Endothelial cell of umbilical vein (primary cell): ENCODE measurements around the gene PDHB. TPM values are rescaled to one million over a fixed set of nuclear protein-coding genes. Genes with fewer than 3 reads are reported as not detected.

Experiments used
- BruUV-seq: library from RNA; stranded (reverse); fragments of 400-500 nt; replicated peaks from 2 replicates; lab custom pipeline; 2021; lab: Mats Ljungman, UMichigan
- CTCF ChIA-PET: fragments of 300-600, 350-600 bp; sonication (Branson Sonifier 250); formaldehyde crosslinking; loops from one replicate; lab custom pipeline; 2021; ENCODE audit warnings: antibody characterized with exemption, inconsistent platforms; lab: Charles Lee
- POLR2A ChIA-PET: fragments of 300-600, 350-600 bp; sonication (Branson Sonifier 250); formaldehyde crosslinking; loops from one replicate; lab custom pipeline; 2021; ENCODE audit warnings: antibody characterized with exemption, inconsistent platforms; lab: Charles Lee
- DNase-seq: peaks from one replicate; pipeline ENCODE4 v3.0.0-alpha.2; 2011; ENCODE audit warnings: low read depth, low spot score
- FAIRE-seq: peaks from 2 replicates; lab custom pipeline; 2011; peaks lifted over from hg19 to GRCh38; lab: Jason Lieb, UNC
- H2AFZ ChIP-seq: 2 replicates; pipeline ENCODE4 v1.6.0; 2012; ENCODE audit warnings: low read depth, low read length, control low read depth, inconsistent platforms
- H3K27ac ChIP-seq: 2 replicates; pipeline ENCODE4 v1.5.1; 2011; ENCODE audit warnings: low read depth, mild to moderate bottlenecking, control low read depth, low read length, moderate library complexity; ENCODE audit not compliant: insufficient read depth
- H3K27me3 ChIP-seq, 2 experiments: 2 replicates each; pipeline versions ENCODE4 v1.6.0 to v1.6.1; 2011; ENCODE audit warnings: low read length in 2 of 2, mixed read lengths in 1 of 2; ENCODE audit not compliant: control insufficient read depth in 2 of 2, insufficient read depth in 2 of 2
- H3K36me3 ChIP-seq, 2 experiments: 2 replicates in 1 of 2; 3 replicates in 1 of 2; pipeline ENCODE4 v1.5.1; 2011; ENCODE audit warnings: low read length in 2 of 2, mild to moderate bottlenecking in 1 of 2, moderate library complexity in 1 of 2; ENCODE audit not compliant: control insufficient read depth in 2 of 2, insufficient read depth in 2 of 2; ENCODE audit errors: extremely low read depth in 1 of 2
- H3K4me1 ChIP-seq: 3 replicates; pipeline ENCODE4 v1.5.1; 2011; ENCODE audit warnings: mild to moderate bottlenecking, low read length; ENCODE audit not compliant: control insufficient read depth, insufficient read depth; ENCODE audit errors: extremely low read depth
- H3K4me2 ChIP-seq: 2 replicates; pipeline ENCODE4 v1.6.1; 2011; ENCODE audit warnings: low read length, control low read depth, mixed read lengths; ENCODE audit not compliant: insufficient read depth
- H3K4me3 ChIP-seq, 3 experiments: fragments of 200-600 bp in 1 of 3; sonication (generic), shearing (Covaris generic) in 1 of 3; replicated peaks in 1 of 3; 2 replicates each; pipeline ENCODE4 v1.5.1; 2011 to 2016; ENCODE audit warnings: control low read depth in 3 of 3, low read length in 3 of 3, mild to moderate bottlenecking in 2 of 3, inconsistent platforms in 1 of 3, low read depth in 1 of 3, moderate library complexity in 1 of 3; ENCODE audit not compliant: insufficient read depth in 1 of 3
- H3K79me2 ChIP-seq: 2 replicates; pipeline ENCODE4 v1.6.0; 2012; ENCODE audit warnings: low read length, inconsistent platforms; ENCODE audit not compliant: control insufficient read depth, insufficient read depth
- H3K9ac ChIP-seq: replicated peaks from 2 replicates; pipeline ENCODE3; 2011; ENCODE audit warnings: low read length, control low read depth; ENCODE audit not compliant: insufficient read depth; ENCODE audit errors: extremely low read depth
- H3K9me1 ChIP-seq: replicated peaks from 3 replicates; pipeline ENCODE4 v1.6.0; 2011; ENCODE audit warnings: mild to moderate bottlenecking, low read length; ENCODE audit not compliant: control insufficient read depth, insufficient read depth; ENCODE audit errors: extremely low read depth
- H3K9me3 ChIP-seq: replicated peaks from 2 replicates; pipeline ENCODE4 v1.5.1; 2012; ENCODE audit warnings: low read length, inconsistent platforms; ENCODE audit not compliant: control insufficient read depth, insufficient read depth
- H4K20me1 ChIP-seq: replicated peaks from 2 replicates; pipeline ENCODE3; 2011; ENCODE audit warnings: mild to moderate bottlenecking, low read length; ENCODE audit not compliant: control insufficient read depth, insufficient read depth; ENCODE audit errors: extremely low read depth
- EZH2 ChIP-seq: IDR thresholded peaks from 2 replicates; pipeline ENCODE4 v1.6.1; 2012; ENCODE audit warnings: borderline replicate concordance, low read depth, mild to moderate bottlenecking, moderate library complexity, low read length, inconsistent platforms; ENCODE audit not compliant: severe bottlenecking
- FOS ChIP-seq: IDR thresholded peaks from 2 replicates; pipeline ENCODE4 v1.6.1; 2011; ENCODE audit warnings: mild to moderate bottlenecking, low read length, moderate library complexity, borderline replicate concordance; ENCODE audit not compliant: insufficient read depth
- GATA2 ChIP-seq: IDR thresholded peaks from 2 replicates; pipeline ENCODE4 v1.7.0; 2011; ENCODE audit warnings: low read depth, mild to moderate bottlenecking, moderate library complexity, mixed read lengths, low read length; ENCODE audit not compliant: insufficient read length, insufficient read depth
- JUN ChIP-seq: IDR thresholded peaks from 2 replicates; pipeline ENCODE4 v1.6.1; 2011; ENCODE audit warnings: borderline replicate concordance, low read depth; ENCODE audit not compliant: insufficient read length, insufficient read depth
- MYC ChIP-seq: IDR thresholded peaks from one replicate; pipeline ENCODE4 v1.6.1; 2011; ENCODE audit warnings: mild to moderate bottlenecking, low read depth, low read length
- POLR2A ChIP-seq: IDR thresholded peaks from 2 replicates; pipeline ENCODE4 v1.6.1; 2012; ENCODE audit warnings: low read depth, mild to moderate bottlenecking, control low read depth, low read length
- POLR2AphosphoS5 ChIP-seq: IDR thresholded peaks from 2 replicates; pipeline ENCODE4 v1.6.1; 2012; ENCODE audit warnings: low read depth, mild to moderate bottlenecking, control low read depth, low read length, moderate library complexity; ENCODE audit not compliant: insufficient read depth
- dilution Hi-C: fragments of 300-500 bp; cut with MboI; formaldehyde crosslinking; loops from one replicate; pipeline ENCODE4 v1.15.0; 2019; ENCODE audit warnings: low sequenced_read_pairs; ENCODE audit not compliant: extremely low pct_ligation_motif_present
- intact Hi-C: fragments of 100-400 bp; cut with micrococcal nuclease; formaldehyde crosslinking; loops from one replicate; pipeline ENCODE4 v1.10.0; 2022
- polyA plus RNA-seq, 4 experiments: library from polyadenylated mRNA; depleted of rRNA in 3 of 4; stranded (reverse) in 3 of 4; unstranded in 1 of 4; fragments of >200 nt; gene quantifications; 2 replicates each; pipeline versions ENCODE4 v1.2.1 to v1.2.3, GENCODE V29; 2011 to 2012; ENCODE audit warnings: missing spikeins in 1 of 4
- total RNA-seq: library from RNA; stranded (reverse); gene quantifications from 2 replicates; pipeline ENCODE4 v1.2.3, GENCODE V29; 2021
- TF ChIP-seq, protein P1 (sequence below), 2 donors: IDR thresholded peaks; 1 replicate in 1 of 2; 2 replicates in 1 of 2; pipeline ENCODE4 v1.5.1; 2011; ENCODE audit warnings: low read length in 2 of 2, mild to moderate bottlenecking in 2 of 2, moderate library complexity in 2 of 2, control low read depth in 1 of 2, inconsistent platforms in 1 of 2, low read depth in 1 of 2; ENCODE audit not compliant: insufficient read depth in 1 of 2; ENCODE audit errors: extremely low read depth in 1 of 2
- TF ChIP-seq, protein P2 (sequence below): IDR thresholded peaks from 2 replicates; pipeline ENCODE4 v1.6.1; 2011; ENCODE audit not compliant: insufficient read depth, insufficient read length

Gene PDHB
- total and polyA plus RNA-seq, 2 donors (not counting 3 experiments of a cell fraction or from before 2014, with no cell fraction given), result 50.8 to 60.8 TPM

DNA sequence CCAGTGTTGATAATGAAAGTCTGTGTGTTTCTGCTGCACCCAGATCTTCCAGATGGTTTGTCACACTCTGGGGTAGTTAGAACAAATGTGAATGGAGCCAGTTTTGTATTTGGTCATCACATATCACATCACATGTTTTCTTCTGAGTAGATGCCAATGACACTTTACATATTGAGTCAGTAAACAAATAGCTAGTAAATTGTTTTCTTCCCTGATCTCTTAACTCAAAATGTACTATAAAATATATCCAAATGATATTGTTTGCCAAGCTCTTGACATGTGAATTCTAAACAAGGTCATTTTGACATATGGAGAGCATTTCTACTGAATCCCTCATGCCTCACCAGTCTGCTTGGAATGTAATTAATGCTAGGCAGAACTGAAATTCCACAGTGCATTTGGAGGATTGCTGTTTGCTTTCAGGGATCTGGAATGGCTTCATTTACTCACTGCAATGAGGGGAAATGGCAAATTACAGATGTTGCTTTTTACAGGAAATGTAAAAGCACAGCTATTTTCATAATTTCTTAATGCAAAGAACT, 45.0 kb downstream of the PDHB start:
- H3K9me1 ChIP-seq, result no peaks in the 10 kb centered on the region
- peak overlapping the region; percentile 12 for H2AFZ ChIP-seq
- peak overlapping the region; percentile 71 for H3K4me2 ChIP-seq
- FAIRE-seq, result peak; percentile 81
- BruUV-seq, result no TSS peak
- peaks cover 38% of the 10 kb centered on the region for H3K4me1 ChIP-seq
- no peaks in the 10 kb centered on the region for H3K9me3 ChIP-seq
- no peaks in the 10 kb centered on the region for H3K36me3 ChIP-seq
- H3K9ac ChIP-seq, result peak overlapping the region; percentile 13
- dilution Hi-C loops, result no loop called here
- H4K20me1 ChIP-seq, result no peaks in the 10 kb centered on the region
- intact Hi-C loops, result no loop called here
- no peak overlapping the region for H3K4me3 ChIP-seq
- no peaks in the 10 kb centered on the region for H3K27me3 ChIP-seq
- H3K27ac ChIP-seq, result peak overlapping the region; percentile 32
- ChIA-PET POLR2A (no interaction called here), CTCF (interaction anchor here (1.0 to 1.4 kb wide), 4 partner anchors 13 to 82 kb away, joined by 3 to 4 read pairs (median 4); partner anchors contain the start of genes HTD2 and RPP14)
- DNase-seq, result peak; percentile 58
- no peaks in the 10 kb centered on the region for H3K79me2 ChIP-seq
- TF ChIP-seq, protein P1, sequence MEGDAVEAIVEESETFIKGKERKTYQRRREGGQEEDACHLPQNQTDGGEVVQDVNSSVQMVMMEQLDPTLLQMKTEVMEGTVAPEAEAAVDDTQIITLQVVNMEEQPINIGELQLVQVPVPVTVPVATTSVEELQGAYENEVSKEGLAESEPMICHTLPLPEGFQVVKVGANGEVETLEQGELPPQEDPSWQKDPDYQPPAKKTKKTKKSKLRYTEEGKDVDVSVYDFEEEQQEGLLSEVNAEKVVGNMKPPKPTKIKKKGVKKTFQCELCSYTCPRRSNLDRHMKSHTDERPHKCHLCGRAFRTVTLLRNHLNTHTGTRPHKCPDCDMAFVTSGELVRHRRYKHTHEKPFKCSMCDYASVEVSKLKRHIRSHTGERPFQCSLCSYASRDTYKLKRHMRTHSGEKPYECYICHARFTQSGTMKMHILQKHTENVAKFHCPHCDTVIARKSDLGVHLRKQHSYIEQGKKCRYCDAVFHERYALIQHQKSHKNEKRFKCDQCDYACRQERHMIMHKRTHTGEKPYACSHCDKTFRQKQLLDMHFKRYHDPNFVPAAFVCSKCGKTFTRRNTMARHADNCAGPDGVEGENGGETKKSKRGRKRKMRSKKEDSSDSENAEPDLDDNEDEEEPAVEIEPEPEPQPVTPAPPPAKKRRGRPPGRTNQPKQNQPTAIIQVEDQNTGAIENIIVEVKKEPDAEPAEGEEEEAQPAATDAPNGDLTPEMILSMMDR (IDR thresholded peaks at IDR 0.05; ENCODE audit: extremely low read depth in 1 of 2, insufficient read depth in 1 of 2, low read depth in 1 of 2, low read length in 2 of 2), result no peak
- TF ChIP-seq JUN, result no peak
- no peak for TF ChIP-seq POLR2A
- no peak for TF ChIP-seq EZH2
- no peak for TF ChIP-seq FOS
- TF ChIP-seq POLR2AphosphoS5, result no peak
- TF ChIP-seq, protein P2, sequence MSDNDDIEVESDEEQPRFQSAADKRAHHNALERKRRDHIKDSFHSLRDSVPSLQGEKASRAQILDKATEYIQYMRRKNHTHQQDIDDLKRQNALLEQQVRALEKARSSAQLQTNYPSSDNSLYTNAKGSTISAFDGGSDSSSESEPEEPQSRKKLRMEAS, result no peak
- no peak for TF ChIP-seq GATA2
- TF ChIP-seq MYC, result no peak
